ENCODE measurements around the gene STUB1.

STUB1 gene

GRCh38 chr16:679814-680624 is at the start of gene STUB1:
TSS of gene STUB1 (plus strand) at chr16:680410. CDS start at chr16:680526, 116 bp downstream.
- DNase-seq, result peak; percentile 80

- DNase-seq, result no peak
Observed at GRCh38 chr16:630815-631405, 49.3 kb upstream of the STUB1 start, which contains the start of gene WFIKKN1. TSS of gene WFIKKN1 (plus strand) at chr16:630985. CDS start at chr16:631254, 269 bp downstream.

GRCh38 chr16:631808-632358 is 48.3 kb upstream of the STUB1 start:
- DNase-seq, result no peak

GRCh38 chr16:632486-633335 is 47.5 kb upstream of the STUB1 start:
- no peak for DNase-seq

- no peak for DNase-seq
Observed at GRCh38 chr16:633336-634050, 46.7 kb upstream of the STUB1 start.

GRCh38 chr16:634051-634670 is 46.0 kb upstream of the STUB1 start:
- no peak for DNase-seq

GRCh38 chr16:634996-635395 is 45.2 kb upstream of the STUB1 start:
- no peak for DNase-seq

- no peak for DNase-seq
Observed at GRCh38 chr16:635573-636205, 44.5 kb upstream of the STUB1 start.

- DNase-seq, result peak; percentile 93
Observed at GRCh38 chr16:636206-637080, 43.8 kb upstream of the STUB1 start, which contains the start of gene METTL26. TSS of gene METTL26 (minus strand) at chr16:636305. CDS start at chr16:636290, 15 bp downstream.

GRCh38 chr16:637081-638018 is 42.9 kb upstream of the STUB1 start:
- DNase-seq, result peak; percentile 46

GRCh38 chr16:638034-638543 is 42.1 kb upstream of the STUB1 start:
- no peak for DNase-seq

GRCh38 chr16:638836-639235 is 41.4 kb upstream of the STUB1 start:
- DNase-seq, result no peak

GRCh38 chr16:640614-641013 is 39.6 kb upstream of the STUB1 start:
- no peak for DNase-seq

GRCh38 chr16:641326-642188 is 38.7 kb upstream of the STUB1 start, which contains the start of gene MCRIP2:
TSS of gene MCRIP2 (plus strand) at chr16:641828. CDS start at chr16:641992, 164 bp downstream.
- DNase-seq, result peak; percentile 79

- peak; percentile 76 for DNase-seq
Observed at GRCh38 chr16:642189-643049, 37.8 kb upstream of the STUB1 start.

- no peak for DNase-seq
Observed at GRCh38 chr16:643050-643368, 37.2 kb upstream of the STUB1 start.

GRCh38 chr16:644556-644955 is 35.7 kb upstream of the STUB1 start:
- no peak for DNase-seq

Measured in MV-4-11 (cell line).